Activated naive CD4-positive, alpha-beta T cell treated with anti-CD3 and anti-CD28 coated beads, Interleukin-2, amount 50 U/mL, for 72 hours (primary cell): Measurements from ENCODE around the gene MPL. TPM values are rescaled to one million over a fixed set of nuclear protein-coding genes. Genes with fewer than 3 reads are reported as not detected.
A peak's percentile ranks its signal among the peaks of the same experiment; 100 is the strongest.

Experiments
- ATAC-seq, 2 donors: fragments of 150-1000 bp; cut with Tn5 transposase; 2 replicates each; pipeline ENCODE4 v1.10.0; 2021; ENCODE audit warnings: mild to moderate bottlenecking in 2 of 2, moderate library complexity in 2 of 2
- DNase-seq, 2 donors: peaks; one replicate each; pipeline ENCODE4 v3.0.0; 2021 to 2022; ENCODE audit warnings: low spot score in 2 of 2
- H3K27ac Mint-ChIP-seq, 2 donors: one replicate each; pipeline ENCODE4 v1.8.0; 2022; ENCODE audit warnings: mild to moderate bottlenecking in 2 of 2, mixed read lengths in 2 of 2
- H3K36me3 Mint-ChIP-seq, 2 donors: one replicate each; pipeline ENCODE4 v1.8.0; 2022; ENCODE audit warnings: mixed read lengths in 2 of 2
- H3K9me3 Mint-ChIP-seq, 2 donors: one replicate each; pipeline ENCODE4 v1.8.0; 2022; ENCODE audit warnings: mixed read lengths in 2 of 2
- total RNA-seq, 2 donors: library from RNA; stranded (reverse); gene quantifications; one replicate each; pipeline ENCODE4 v1.2.3, GENCODE V29; 2022

MPL gene
- total RNA-seq, 2 donors from 2014 or later, result not detected

DNA sequence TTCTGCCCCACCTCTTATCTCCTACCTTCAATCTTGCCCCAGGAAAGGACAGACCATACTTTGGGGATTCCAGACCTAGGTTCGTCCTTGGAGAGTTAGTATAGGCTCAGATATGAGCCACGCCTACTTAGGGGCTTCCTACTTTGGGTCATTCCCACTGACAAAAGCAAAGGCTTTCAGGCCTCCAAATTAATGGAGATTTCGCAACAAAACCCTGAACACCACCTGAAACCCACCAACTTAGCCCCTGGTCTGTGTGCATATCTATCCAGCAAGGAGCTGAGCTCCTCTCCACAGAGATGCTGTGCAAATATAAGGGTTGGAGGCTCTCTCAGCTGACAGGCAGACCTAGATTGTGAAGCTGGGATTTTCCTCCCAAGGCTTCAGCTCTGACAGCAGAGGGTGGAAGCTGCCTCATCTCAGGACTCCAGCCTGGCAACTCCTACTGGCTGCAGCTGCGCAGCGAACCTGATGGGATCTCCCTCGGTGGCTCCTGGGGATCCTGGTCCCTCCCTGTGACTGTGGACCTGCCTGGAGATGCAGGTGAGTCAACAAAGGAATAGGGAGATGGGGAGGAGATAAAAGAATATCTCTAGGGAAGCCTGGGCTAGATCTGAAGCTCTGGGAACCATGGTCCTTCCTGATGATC lies 2.1 kb downstream of the MPL start:
- Mint-ChIP-seq H3K36me3 (no peaks in the 10 kb centered on the region), H3K27ac (no peak overlapping the region), H3K9me3 (no peaks in the 10 kb centered on the region)
- ATAC-seq, result no peak
- peak in 1 of 2 donors; percentile 26 for DNase-seq

DNA sequence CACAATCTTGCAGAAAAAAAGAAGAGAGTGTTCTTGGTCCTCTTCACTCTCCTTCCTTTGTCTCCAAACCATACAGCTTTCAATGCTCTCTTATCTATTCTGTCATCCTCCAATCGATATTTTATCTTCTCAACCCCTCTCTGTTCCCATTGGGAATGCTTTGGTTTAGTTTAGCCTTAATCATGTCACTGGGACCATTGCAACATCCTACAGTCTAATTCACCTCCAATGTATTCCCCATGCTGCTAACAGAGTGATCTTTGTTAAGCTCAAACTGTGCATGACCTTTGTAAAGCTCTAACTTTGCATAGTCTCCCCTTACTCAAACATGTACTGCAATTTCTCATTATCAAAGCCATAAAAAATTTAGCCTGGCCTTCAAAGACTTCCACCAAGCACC lies 2.9 kb downstream of the MPL start:
- ATAC-seq (no peak), DNase-seq (no peak)
- H3K27ac Mint-ChIP-seq, result no peak overlapping the region
- no peaks in the 10 kb centered on the region for H3K9me3 Mint-ChIP-seq
- no peaks in the 10 kb centered on the region for H3K36me3 Mint-ChIP-seq

DNA sequence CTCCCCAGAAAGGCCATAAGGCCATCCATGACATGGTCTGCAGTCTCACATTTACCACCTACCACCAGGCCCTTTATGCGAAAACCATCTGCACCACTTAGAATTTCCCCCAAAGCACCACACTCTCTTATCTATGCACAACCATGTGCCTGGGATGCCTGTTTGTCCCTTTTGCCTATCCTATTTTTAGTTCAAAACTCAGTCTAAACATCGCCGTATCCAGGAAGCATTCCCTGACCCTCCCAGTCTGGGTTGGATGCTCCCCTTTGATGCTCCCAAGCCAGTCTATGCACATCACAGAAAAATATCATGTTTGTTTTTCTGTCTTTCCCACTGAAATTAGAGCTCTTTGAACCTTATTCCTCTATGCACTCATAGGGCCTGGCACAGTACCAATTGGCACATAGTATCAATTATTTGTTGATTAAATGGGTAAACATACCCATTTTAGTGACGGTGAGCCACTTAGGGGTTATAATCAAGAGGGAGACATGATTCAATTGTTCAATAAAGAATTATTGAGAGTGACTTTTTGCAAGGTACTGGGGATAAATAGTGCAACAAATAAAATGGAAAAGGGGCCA lies 6.7 kb downstream of the MPL start:
- DNase-seq, result no peak
- Mint-ChIP-seq H3K36me3 (no peaks in the 10 kb centered on the region), H3K27ac (no peak overlapping the region), H3K9me3 (no peaks in the 10 kb centered on the region)
- ATAC-seq, result no peak

DNA sequence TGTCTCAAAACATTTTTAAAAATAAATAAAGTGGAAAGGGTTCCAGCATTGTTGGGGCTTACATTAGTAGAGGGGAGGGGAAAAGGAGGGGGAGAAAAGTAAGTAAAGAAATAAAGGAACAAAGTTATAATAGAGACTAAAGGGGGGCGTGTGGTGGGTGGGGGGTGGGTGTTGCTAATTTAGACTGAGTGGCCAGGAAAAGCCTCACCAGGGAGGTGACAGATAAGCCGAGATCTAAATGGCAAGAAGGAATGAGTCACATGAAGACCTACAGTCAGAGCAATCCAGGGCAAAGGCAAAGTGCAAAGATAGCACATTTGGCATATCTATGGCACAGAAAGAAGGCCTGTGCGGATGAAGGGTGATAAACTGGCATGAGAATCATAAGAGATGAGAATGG lies 7.5 kb downstream of the MPL start:
- Mint-ChIP-seq H3K27ac (no peak overlapping the region), H3K9me3 (no peaks in the 10 kb centered on the region), H3K36me3 (no peaks in the 10 kb centered on the region)
- ATAC-seq (no peak), DNase-seq (peak in 1 of 2 donors; percentile 7)

DNA sequence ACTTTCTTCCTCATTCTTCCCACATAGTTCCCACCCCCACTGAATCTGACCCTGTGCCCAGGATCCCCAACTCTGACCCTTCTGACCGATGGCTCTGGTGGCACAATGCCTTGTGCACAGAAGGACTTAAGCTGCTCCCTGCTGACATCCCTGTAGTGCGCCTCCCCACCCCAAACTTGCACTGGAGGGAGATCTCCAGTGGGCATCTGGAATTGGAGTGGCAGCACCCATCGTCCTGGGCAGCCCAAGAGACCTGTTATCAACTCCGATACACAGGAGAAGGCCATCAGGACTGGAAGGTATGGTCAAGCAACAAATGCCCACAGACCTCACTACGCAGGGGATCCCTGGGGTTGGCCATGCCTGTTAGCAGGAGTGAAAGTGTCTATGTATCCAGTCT lies 9.0 kb downstream of the MPL start:
- DNase-seq, result peak in 1 of 2 donors; percentile 50
- no peak for ATAC-seq
- H3K27ac Mint-ChIP-seq, result peak overlapping the region in 1 of 2 donors; percentile 22
- H3K9me3 Mint-ChIP-seq, result no peaks in the 10 kb centered on the region
- no peaks in the 10 kb centered on the region for H3K36me3 Mint-ChIP-seq

DNA sequence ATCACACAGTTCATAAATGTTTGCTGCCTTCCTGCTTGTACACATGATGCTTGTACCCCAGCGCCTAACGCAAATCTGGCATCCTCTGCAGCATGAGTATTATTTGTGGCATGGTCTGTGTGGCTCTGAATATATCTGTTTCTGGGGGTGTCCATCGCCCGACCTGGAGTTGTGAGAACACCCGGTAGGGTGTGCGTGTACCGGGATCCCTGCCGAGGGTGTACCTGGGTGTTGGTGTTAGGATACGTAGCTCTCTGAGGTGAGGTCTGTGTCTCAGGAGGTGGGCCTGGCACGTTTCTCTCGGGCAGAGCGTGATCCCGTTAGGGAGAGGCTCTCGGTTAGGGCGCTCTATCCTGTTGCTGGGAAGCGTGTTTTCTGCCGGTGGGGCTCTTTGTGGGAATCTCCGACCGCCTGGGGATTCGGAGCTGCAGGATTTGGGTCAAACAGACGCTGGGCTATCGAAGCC lies 10.8 kb downstream of the MPL start:
- H3K27ac Mint-ChIP-seq, result no peak overlapping the region
- no peak for DNase-seq
- ATAC-seq, result no peak
- no peaks in the 10 kb centered on the region for H3K36me3 Mint-ChIP-seq
- no peaks in the 10 kb centered on the region for H3K9me3 Mint-ChIP-seq

DNA sequence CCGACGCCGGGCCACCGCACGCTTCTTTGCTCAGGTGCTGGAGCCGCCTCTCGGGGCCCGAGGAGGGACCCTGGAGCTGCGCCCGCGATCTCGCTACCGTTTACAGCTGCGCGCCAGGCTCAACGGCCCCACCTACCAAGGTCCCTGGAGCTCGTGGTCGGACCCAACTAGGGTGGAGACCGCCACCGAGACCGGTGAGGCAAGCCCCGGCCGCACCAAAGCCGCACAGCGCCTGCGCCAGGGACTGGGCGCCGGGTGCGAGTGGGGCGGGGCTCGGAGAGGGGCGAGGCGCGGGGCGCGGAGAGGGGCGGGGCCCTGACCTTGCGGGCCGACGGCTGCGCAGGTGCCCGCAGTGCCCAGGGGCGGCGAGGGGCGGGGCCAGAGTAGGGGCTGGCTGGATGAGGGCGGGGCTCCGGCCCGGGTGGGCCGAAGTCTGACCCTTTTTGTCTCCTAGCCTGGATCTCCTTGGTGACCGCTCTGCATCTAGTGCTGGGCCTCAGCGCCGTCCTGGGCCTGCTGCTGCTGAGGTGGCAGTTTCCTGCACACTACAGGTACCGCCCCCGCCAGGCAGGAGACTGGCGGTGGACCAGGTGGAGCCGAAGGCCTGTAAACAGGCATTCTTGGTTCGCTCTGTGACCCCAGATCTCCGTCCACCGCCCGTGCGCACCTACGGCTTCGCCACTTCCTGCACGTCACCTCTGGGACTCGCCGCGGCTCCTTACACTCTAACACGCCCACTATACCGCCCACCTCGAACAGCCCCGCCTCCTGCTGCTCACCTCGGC lies 11.4 kb downstream of the MPL start:
- Mint-ChIP-seq H3K9me3 (no peaks in the 10 kb centered on the region), H3K27ac (peak overlapping the region in 1 of 2 donors; percentile 81), H3K36me3 (no peaks in the 10 kb centered on the region)
- peak; percentile 85 to 91 for ATAC-seq
- DNase-seq, result peak; percentile 60 to 62

DNA sequence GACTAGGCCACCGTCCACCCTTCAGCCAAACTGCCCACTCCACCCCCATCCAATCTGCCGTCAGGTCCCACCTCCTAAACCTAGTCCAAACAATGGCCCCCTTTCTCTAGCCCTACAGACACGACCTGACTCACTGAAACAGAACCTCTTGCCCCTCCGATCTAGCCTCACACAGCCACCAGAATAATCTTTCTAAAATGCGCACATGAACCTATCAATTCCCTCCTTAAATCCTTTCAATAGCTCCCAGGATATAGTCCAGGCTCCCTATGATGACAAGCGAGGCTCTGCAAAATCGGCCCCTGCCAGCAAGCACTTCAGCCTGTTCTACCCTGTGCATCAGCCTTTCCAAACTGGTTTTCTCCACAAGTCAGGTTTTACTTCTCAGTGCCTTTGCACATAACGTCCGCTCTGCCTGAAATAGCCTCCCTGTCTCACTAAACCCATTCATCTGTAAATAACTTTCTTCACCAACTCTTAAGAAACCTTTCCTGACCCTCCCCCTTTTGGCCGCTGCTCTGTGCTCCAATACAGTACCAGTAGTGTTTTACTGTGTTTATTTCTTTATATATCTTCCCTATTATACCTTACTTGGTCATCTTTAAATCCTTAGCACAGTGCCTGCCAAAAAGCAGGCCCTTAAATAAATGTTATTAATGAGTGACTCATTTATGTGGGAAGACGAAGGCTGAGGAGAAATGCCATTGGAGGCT lies 12.1 kb downstream of the MPL start:
- DNase-seq (no peak), ATAC-seq (no peak)
- Mint-ChIP-seq H3K27ac (peak overlapping the region; percentile 26 to 81), H3K9me3 (no peaks in the 10 kb centered on the region), H3K36me3 (peaks cover 0 to 5% of the 10 kb centered on the region in 2 donors)

DNA sequence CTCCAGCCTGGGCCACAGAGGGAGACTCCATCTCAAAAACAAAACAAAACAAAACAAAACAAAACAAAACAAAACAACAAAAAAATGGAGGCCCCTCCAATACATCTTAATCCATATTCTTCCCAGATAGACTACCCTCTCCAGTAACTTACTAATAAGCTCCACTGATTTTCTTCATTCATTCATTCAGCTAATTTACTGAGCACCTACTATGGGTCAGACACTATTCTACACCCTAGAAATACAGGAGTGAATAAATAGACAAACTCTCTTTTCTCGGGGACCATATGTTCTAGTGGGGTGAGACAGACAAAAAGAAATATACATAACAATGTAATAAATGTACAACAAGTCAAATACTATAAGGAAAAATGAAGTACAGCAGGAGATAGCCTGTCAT lies 13.4 kb downstream of the MPL start:
- ATAC-seq (no peak), DNase-seq (no peak)
- Mint-ChIP-seq H3K36me3 (peaks cover under 1 to 5% of the 10 kb centered on the region in 2 donors), H3K27ac (no peak overlapping the region), H3K9me3 (no peaks in the 10 kb centered on the region)

DNA sequence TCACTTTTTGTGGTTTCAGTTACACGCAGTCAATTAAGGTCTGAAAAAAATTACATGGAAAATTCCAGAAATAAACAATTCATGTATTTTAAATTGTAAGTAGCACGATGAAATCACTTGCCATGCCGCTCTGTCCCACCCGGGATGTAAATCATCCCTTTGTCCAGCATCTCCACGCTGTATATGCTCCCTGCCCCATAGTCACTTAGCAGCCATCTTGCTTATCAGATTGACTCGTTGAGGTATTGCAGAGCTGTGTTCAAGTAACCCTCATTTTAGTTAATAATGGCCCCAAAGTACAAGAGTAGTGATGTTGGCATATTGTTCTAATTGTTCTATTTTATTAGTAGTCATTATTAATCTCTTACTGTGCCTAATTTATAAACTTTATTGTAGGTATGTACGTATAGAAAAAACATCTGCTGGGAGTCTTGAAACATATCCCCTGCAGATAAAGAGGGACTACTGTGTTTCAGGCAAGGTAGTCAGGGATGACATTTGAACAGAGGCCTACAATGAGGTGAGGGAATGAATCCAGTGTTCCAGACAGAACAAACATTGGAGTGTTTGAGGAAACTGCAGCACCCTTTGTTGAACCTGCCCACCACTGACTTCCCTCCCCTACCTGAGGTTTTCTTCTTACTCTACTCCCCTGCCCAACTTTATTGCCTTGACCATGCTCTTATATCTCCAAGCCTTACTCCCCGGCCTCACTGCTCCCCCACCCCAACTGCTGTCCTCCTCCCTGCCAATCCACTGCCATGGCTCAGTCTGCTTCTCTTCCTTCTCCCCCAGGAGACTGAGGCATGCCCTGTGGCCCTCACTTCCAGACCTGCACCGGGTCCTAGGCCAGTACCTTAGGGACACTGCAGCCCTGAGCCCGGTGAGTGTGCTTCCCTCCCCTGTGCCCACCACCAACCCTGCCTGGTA lies 14.1 kb downstream of the MPL start:
- Mint-ChIP-seq H3K27ac (peak overlapping the region in 1 of 2 donors; percentile 25), H3K9me3 (no peaks in the 10 kb centered on the region), H3K36me3 (peaks cover 5 to 8% of the 10 kb centered on the region in 2 donors)
- DNase-seq, result peak in 1 of 2 donors; percentile 44
- ATAC-seq, result no peak

DNA sequence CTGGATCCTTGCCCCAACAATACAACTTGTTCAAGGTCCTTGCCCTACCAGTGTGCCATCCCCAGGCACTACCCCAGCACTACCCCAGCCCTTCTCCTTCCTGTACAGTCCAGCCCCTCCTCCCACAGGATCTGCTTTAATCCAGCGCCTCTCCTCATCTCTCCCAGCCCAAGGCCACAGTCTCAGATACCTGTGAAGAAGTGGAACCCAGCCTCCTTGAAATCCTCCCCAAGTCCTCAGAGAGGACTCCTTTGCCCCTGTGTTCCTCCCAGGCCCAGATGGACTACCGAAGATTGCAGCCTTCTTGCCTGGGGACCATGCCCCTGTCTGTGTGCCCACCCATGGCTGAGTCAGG lies 14.7 kb downstream of the MPL start:
- Mint-ChIP-seq H3K9me3 (no peaks in the 10 kb centered on the region), H3K27ac (peak overlapping the region in 1 of 2 donors; percentile 25), H3K36me3 (peaks cover 5 to 13% of the 10 kb centered on the region in 2 donors)
- ATAC-seq, result no peak
- DNase-seq, result peak in 1 of 2 donors; percentile 37

DNA sequence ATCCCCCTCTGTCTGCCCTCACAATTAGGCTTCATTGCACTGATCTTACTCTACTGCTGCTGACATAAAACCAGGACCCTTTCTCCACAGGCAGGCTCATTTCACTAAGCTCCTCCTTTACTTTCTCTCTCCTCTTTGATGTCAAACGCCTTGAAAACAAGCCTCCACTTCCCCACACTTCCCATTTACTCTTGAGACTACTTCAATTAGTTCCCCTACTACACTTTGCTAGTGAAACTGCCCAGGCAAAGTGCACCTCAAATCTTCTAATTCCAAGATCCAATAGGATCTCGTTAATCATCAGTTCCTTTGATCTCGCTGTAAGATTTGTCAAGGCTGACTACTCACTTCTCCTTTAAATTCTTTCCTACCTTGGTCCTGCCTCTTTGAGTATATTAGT lies 15.3 kb downstream of the MPL start:
- no peaks in the 10 kb centered on the region for H3K9me3 Mint-ChIP-seq
- no peak for ATAC-seq
- DNase-seq, result no peak
- peak overlapping the region; percentile 0 to 25 for H3K27ac Mint-ChIP-seq
- peaks cover 7 to 13% of the 10 kb centered on the region in 2 donors for H3K36me3 Mint-ChIP-seq

DNA sequence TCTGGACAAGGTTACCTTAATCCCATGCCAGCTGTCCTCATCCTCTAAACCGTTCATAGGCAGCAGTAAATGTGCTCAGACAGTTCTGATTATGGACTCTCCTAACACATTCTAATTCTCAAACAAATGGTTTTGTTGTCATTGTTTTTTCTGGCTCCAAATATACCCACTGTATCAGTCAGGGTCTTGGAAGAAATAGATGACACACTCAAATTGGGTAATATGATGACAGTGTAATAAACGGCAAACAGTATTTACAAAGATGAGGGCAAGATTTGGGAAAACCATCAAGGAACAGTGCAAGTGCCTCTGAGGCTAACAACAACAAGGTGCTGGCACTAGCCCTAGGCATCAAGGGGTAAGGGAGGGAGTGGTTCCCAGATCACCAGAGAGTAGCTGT lies 16.9 kb downstream of the MPL start:
- H3K9me3 Mint-ChIP-seq, result no peaks in the 10 kb centered on the region

DNA sequence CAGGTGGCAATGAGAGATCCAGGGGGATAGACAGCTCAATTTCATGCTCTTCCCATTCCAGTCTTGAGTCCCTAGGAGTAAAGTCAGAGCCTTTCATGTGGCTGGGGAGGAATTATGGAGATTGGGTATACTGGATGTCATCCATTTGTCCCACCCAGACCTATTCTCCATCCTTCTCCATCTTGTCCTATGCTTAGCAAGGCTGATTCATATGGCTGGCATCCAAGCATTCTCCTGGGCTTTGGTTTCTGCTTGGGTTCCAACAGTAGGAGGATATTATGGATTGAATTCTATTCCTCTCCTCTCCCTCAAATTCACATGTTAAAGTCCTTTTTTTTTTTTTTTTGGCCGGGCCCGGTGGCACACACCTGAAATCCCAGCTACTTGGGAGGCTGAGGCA lies 17.3 kb downstream of the MPL start:
- ATAC-seq (no peak), DNase-seq (no peak)
- H3K27ac Mint-ChIP-seq, result no peak overlapping the region
- H3K36me3 Mint-ChIP-seq, result peaks cover 18 to 22% of the 10 kb centered on the region in 2 donors
- no peaks in the 10 kb centered on the region for H3K9me3 Mint-ChIP-seq

More for the DNA sequence above, 16.9 kb downstream of the MPL start:
- Mint-ChIP-seq H3K27ac (no peak overlapping the region), H3K36me3 (peaks cover 14 to 18% of the 10 kb centered on the region in 2 donors)
- ATAC-seq, result no peak
- DNase-seq, result no peak

DNA sequence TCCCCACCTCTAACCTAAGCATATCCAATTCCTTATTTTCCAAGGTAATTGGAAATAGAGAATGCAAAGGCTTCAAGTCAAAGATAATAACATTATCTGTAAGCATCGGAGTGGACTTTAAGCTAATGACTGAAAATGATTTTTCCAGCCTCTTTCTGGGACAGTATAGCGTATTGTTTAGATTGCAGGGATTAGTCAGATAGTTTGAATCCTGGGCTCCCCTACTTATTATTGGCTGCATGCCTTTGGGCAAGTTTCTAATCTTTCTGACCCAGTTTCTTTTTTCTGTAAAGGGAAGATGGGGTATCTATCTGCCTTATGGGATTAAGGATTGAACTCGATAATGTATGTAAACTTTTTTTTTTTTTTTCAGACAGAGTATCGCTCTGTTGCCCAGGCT lies 19.6 kb downstream of the MPL start:
- DNase-seq (no peak), ATAC-seq (no peak)
- Mint-ChIP-seq H3K9me3 (no peaks in the 10 kb centered on the region), H3K27ac (peak overlapping the region; percentile 16 to 94), H3K36me3 (peaks cover 40 to 45% of the 10 kb centered on the region in 2 donors)
